Smooth muscle cell (in vitro differentiated cells): ENCODE data around the gene NEDD4. TPM values are rescaled to one million over a fixed set of nuclear protein-coding genes. Genes with fewer than 3 reads are reported as not detected.

Experiments
- DNase-seq: peaks from one replicate; lab custom pipeline; 2025; ENCODE audit not compliant: unreplicated experiment; lab: John Stamatoyannopoulos, UW
- H2AFZ ChIP-seq: fragments of 200-600 bp; sonication (generic); 2 replicates; pipeline ENCODE4 v1.6.0; 2016; ENCODE audit warnings: antibody characterized with exemption, low read depth, mild to moderate bottlenecking
- H3F3A ChIP-seq: fragments of 200-600 bp; sonication (generic); 2 replicates; pipeline ENCODE4 v1.6.0; 2017; ENCODE audit warnings: antibody characterized with exemption, low read depth
- H3K27ac ChIP-seq: fragments of 200-600 bp; sonication (generic); 2 replicates; pipeline ENCODE4 v1.5.1; 2016; ENCODE audit warnings: low read depth, mild to moderate bottlenecking
- H3K27me3 ChIP-seq: fragments of 200-600 bp; sonication (generic); 2 replicates; pipeline ENCODE4 v1.6.1; 2016; ENCODE audit warnings: low read depth, mild to moderate bottlenecking
- H3K36me3 ChIP-seq: fragments of 200-600 bp; sonication (generic); 2 replicates; pipeline ENCODE4 v1.5.1; 2016; ENCODE audit warnings: low read depth
- H3K4me1 ChIP-seq: fragments of 200-600 bp; sonication (generic); 2 replicates; pipeline ENCODE4 v1.5.1; 2016; ENCODE audit warnings: low read depth
- H3K4me2 ChIP-seq: fragments of 200-600 bp; sonication (generic); 2 replicates; pipeline ENCODE4 v1.6.0; 2016; ENCODE audit warnings: mild to moderate bottlenecking
- H3K4me3 ChIP-seq: fragments of 200-600 bp; sonication (generic); 2 replicates; pipeline ENCODE4 v1.5.1; 2016; ENCODE audit warnings: mild to moderate bottlenecking
- H3K79me2 ChIP-seq: fragments of 200-600 bp; sonication (generic); 2 replicates; pipeline ENCODE4 v1.6.0; 2016; ENCODE audit warnings: low read depth, mild to moderate bottlenecking
- H3K9ac ChIP-seq: fragments of 200-600 bp; sonication (generic); 2 replicates; pipeline ENCODE4 v1.6.0; 2016; ENCODE audit warnings: low read depth
- H3K9me3 ChIP-seq: fragments of 200-600 bp; sonication (generic); replicated peaks from 2 replicates; pipeline ENCODE4 v1.5.1; 2016; ENCODE audit warnings: low read depth
- H4K20me1 ChIP-seq: fragments of 200-600 bp; sonication (generic); 2 replicates; pipeline ENCODE4 v1.6.0; 2016; ENCODE audit warnings: low read depth
- CTCF ChIP-seq: fragments of 200-600 bp; sonication (generic); IDR thresholded peaks from 2 replicates; pipeline ENCODE4 v1.5.1; 2017; ENCODE audit warnings: borderline replicate concordance, mild to moderate bottlenecking, antibody characterized with exemption; ENCODE audit not compliant: insufficient read depth, poor library complexity, severe bottlenecking
- WGBS: methylation state at CpG from one replicate; pipeline ENCODE4 v1.1.7; 2016; ENCODE audit warnings: low lambda C conversion rate; 5-methylcytosine and 5-hydroxymethylcytosine counted together
- polyA plus RNA-seq: library from polyadenylated mRNA; unstranded; fragments of >200 nt; fragmentation: Nextera tagmentation; extraction: Ambion mirVana; gene quantifications from 2 replicates; pipeline ENCODE4 v1.2.1, GENCODE V29; 2016
- total RNA-seq: library from RNA; depleted of rRNA; stranded (reverse); fragments of >200 nt; gene quantifications from 2 replicates; pipeline ENCODE4 v1.2.3, GENCODE V29; 2014

Gene NEDD4
- total and polyA plus RNA-seq, 2 experiments from 2014 or later = 6.6 to 34.5 TPM

DNA sequence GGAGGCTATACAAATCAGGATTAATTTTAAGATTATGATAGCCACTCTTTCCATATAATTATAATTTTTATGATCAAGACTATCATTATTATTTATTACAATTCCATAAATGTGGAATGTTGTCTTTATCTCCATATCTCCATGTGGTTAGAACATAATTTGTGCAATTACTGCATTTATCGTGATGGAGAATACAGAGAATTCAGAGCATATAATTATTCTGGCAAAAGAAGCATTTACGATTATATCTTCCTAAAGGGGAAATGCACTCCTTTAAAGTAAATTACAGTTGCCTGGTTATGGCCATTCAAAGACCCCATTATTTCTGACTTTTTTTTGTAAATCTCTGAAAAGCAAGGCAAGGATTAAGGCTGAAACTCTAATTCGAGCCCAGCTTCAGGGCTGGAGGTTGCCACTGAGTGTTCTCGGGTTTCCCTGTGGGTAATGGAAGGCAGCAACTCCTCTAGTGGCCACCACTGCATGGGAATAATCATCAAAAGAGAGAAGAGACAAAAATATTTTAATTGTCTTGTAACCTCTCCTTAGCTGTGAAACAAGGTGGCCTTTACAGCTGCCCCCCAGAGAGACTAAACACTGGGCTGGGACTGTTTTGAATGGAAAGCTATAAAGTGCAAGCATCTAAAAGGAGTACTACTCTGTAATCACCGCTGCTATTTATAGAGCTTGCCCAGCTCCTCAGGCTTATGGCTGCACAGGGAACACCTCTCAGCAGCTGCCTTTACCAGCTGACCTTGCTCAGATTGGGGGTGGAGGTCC, 190.6 kb downstream of the NEDD4 start:
- no peak overlapping the region for H3K4me3 ChIP-seq
- H3K9me3 ChIP-seq = no peaks in the 10 kb centered on the region
- H2AFZ ChIP-seq = peak overlapping the region; percentile 0
- H4K20me1 ChIP-seq = no peaks in the 10 kb centered on the region
- peaks cover 17% of the 10 kb centered on the region for H3K4me1 ChIP-seq
- TF ChIP-seq CTCF = no peak
- no peaks in the 10 kb centered on the region for H3K27me3 ChIP-seq
- H3K9ac ChIP-seq = no peak overlapping the region
- no peak for DNase-seq
- H3F3A ChIP-seq = no peaks in the 10 kb centered on the region
- H3K4me2 ChIP-seq = no peak overlapping the region
- H3K36me3 ChIP-seq = no peaks in the 10 kb centered on the region
- no peak overlapping the region for H3K27ac ChIP-seq
- H3K79me2 ChIP-seq = no peaks in the 10 kb centered on the region
- WGBS = 65% methylated on average over 5 of the region's 5 CpGs

DNA sequence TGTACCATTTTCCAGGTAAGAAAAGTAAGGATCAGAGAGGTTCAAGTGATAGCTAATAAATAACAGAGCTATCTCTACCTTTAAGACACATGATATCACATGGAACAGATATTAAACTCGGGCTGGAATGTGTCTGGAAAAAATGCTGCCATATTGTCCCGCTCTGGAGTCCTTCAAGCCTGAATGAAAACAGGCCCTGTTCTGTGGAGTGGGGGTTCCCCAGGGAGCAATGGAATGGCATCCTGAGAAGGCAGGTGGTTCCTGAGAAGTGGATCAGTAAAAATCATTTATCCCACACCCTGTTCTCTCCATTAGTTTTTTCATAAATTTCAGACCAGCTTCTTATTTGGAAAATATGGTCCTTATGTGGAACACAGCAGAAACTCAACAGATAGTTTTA, 193.2 kb downstream of the NEDD4 start:
- H3K36me3 ChIP-seq = no peaks in the 10 kb centered on the region
- peaks cover 17% of the 10 kb centered on the region for H3K4me1 ChIP-seq
- no peak overlapping the region for H3K4me3 ChIP-seq
- H3K27me3 ChIP-seq = no peaks in the 10 kb centered on the region
- no peak overlapping the region for H3K9ac ChIP-seq
- H3K4me2 ChIP-seq = no peak overlapping the region
- no peak overlapping the region for H3K27ac ChIP-seq
- no peaks in the 10 kb centered on the region for H3F3A ChIP-seq
- 75% methylated on average over 2 of the region's 2 CpGs for WGBS
- H2AFZ ChIP-seq = peak overlapping the region; percentile 100
- TF ChIP-seq CTCF = no peak
- H3K79me2 ChIP-seq = no peaks in the 10 kb centered on the region
- no peak for DNase-seq
- no peaks in the 10 kb centered on the region for H3K9me3 ChIP-seq
- H4K20me1 ChIP-seq = no peaks in the 10 kb centered on the region

DNA sequence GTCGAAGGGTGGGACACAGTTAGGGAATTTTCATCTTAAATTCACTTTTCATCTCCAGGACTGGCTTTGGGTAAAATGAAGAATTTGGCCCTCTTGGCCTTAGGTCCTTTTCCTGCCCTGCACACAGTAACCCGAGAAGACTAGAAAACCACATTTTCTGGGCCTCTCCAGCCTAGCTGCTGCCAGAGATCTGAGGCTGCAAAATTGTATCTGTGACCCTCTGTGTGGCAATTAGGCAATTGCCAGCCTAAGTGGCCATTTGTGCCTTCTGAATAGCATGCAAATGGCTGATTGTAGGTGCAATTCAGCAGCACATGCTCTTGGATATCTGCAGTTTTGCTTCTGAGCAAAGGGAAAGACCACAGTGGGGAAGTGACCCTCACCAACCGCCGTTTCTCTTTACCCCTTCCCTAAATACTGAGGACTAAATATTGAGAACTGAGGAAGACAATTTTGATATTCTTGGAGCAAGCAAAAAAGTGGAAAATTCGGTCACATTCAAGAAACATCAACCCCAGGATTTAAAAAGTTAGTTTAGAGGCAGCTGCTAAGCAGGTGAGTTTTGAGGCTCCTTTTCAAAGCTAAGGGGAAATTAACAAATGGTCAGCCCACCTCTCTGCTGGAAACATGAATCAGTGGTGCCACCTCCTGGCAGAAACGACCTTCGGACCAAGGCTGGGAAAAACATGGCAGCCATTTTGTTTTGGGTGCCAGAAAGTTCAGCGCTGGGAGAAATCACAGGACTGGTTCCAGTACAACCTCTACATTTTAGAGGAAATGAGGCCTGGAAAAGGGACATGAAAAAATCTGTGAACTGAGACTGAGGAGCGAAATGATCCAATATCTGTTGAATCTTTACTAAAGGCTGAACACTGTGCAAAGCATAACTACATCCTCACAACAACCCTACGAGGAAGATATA, 193.9 kb downstream of the NEDD4 start:
- WGBS = 40% methylated on average over 10 of the region's 10 CpGs

More for the DNA sequence above, 193.9 kb downstream of the NEDD4 start:
- Histone ChIP-seq H3K79me2 (no peaks in the 10 kb centered on the region), H3K4me1 (peaks cover 17% of the 10 kb centered on the region), H3K36me3 (no peaks in the 10 kb centered on the region), H3K4me2 (no peak overlapping the region), H3K9ac (no peak overlapping the region), H3K4me3 (no peak overlapping the region), H3K27ac (no peak overlapping the region), H3K9me3 (no peaks in the 10 kb centered on the region), H3F3A (no peaks in the 10 kb centered on the region), H3K27me3 (no peaks in the 10 kb centered on the region), H2AFZ (peak overlapping the region; percentile 100), H4K20me1 (no peaks in the 10 kb centered on the region)
- DNase-seq = peak; percentile 7
- peak; percentile 81 for TF ChIP-seq CTCF
